OCI-LY1 (cell line): ENCODE measurements around the gene P2RX6.

ENCODE experiments used
- H2AFZ ChIP-seq: fragments of 200-600 bp; sonication (generic), shearing (Covaris generic); 2 replicates; pipeline ENCODE4 v1.6.0; 2014; ENCODE audit warnings: antibody characterized with exemption, mild to moderate bottlenecking, low read length
- H3F3A ChIP-seq: fragments of 200-600 bp; sonication (generic), shearing (Covaris generic); 2 replicates; pipeline ENCODE4 v1.6.0; 2014; ENCODE audit warnings: mild to moderate bottlenecking, antibody characterized with exemption, low read length, moderate library complexity; ENCODE audit not compliant: insufficient read depth
- H3K27ac ChIP-seq: fragments of 200-600 bp; sonication (generic); 2 replicates; pipeline ENCODE4 v1.5.1; 2014; ENCODE audit warnings: low read length, mixed run types, mild to moderate bottlenecking, low read depth; ENCODE audit not compliant: poor library complexity, severe bottlenecking
- H3K27me3 ChIP-seq: fragments of 200-600 bp; sonication (generic); 2 replicates; pipeline ENCODE4 v1.6.0; 2014; ENCODE audit warnings: antibody characterized with exemption, mild to moderate bottlenecking, low read length, moderate library complexity; ENCODE audit not compliant: insufficient read depth
- H3K36me3 ChIP-seq: fragments of 200-600 bp; sonication (generic); 2 replicates; pipeline ENCODE4 v1.6.1; 2014; ENCODE audit warnings: mild to moderate bottlenecking, antibody characterized with exemption, low read length, moderate library complexity, mixed read lengths; ENCODE audit not compliant: insufficient read depth
- H3K4me1 ChIP-seq: fragments of 200-600 bp; sonication (generic); 2 replicates; pipeline ENCODE4 v1.5.1; 2014; ENCODE audit warnings: mild to moderate bottlenecking, low read length, moderate library complexity; ENCODE audit not compliant: insufficient read depth, severe bottlenecking
- H3K4me2 ChIP-seq: fragments of 200-600 bp; sonication (generic), shearing (Covaris generic); 2 replicates; pipeline ENCODE4 v1.6.1; 2014; ENCODE audit warnings: low read length
- H3K4me3 ChIP-seq: fragments of 200-600 bp; sonication (generic); 2 replicates; pipeline ENCODE4 v1.5.1; 2014; ENCODE audit warnings: low read length, low read depth, mild to moderate bottlenecking, mixed read lengths; ENCODE audit not compliant: poor library complexity, severe bottlenecking
- H3K79me2 ChIP-seq: fragments of 200-600 bp; shearing (Covaris generic); 2 replicates; pipeline ENCODE4 v1.6.1; 2016; ENCODE audit warnings: mixed run types, low read length, mixed read lengths; ENCODE audit not compliant: insufficient read depth
- H3K9ac ChIP-seq: fragments of 200-600 bp; sonication (generic), shearing (Covaris generic); 2 replicates; pipeline ENCODE4 v1.6.1; 2014; ENCODE audit warnings: mild to moderate bottlenecking, low read length, mixed read lengths
- H3K9me2 ChIP-seq: fragments of 200-600 bp; sonication (generic), shearing (Covaris generic); 2 replicates; pipeline ENCODE4 v1.6.1; 2014; ENCODE audit warnings: low read depth, mild to moderate bottlenecking, low read length, mixed read lengths
- H3K9me3 ChIP-seq: fragments of 200-600 bp; shearing (Covaris generic); 2 replicates; pipeline ENCODE4 v1.6.1; 2014; ENCODE audit warnings: low read length, mixed read lengths
- H4K20me1 ChIP-seq: fragments of 200-600 bp; sonication (generic), shearing (Covaris generic); 2 replicates; pipeline ENCODE4 v1.6.0; 2016; ENCODE audit warnings: mild to moderate bottlenecking, low read length; ENCODE audit not compliant: insufficient read depth
- EZH2 ChIP-seq: fragments of 200-600 bp; sonication (generic), shearing (Covaris generic); IDR thresholded peaks from 2 replicates; pipeline ENCODE4 v1.8.0; 2017; ENCODE audit warnings: borderline replicate concordance, mixed run types, mild to moderate bottlenecking, antibody characterized with exemption, low read length, moderate library complexity, mixed read lengths
- TF ChIP-seq, protein P1 (sequence below): fragments of 200-600 bp; sonication (generic), shearing (Covaris generic); IDR thresholded peaks from 2 replicates; pipeline ENCODE4 v1.5.1; 2017; ENCODE audit warnings: mild to moderate bottlenecking, antibody characterized with exemption, low read length, moderate library complexity, mixed read lengths

P2RX6 gene

DNA sequence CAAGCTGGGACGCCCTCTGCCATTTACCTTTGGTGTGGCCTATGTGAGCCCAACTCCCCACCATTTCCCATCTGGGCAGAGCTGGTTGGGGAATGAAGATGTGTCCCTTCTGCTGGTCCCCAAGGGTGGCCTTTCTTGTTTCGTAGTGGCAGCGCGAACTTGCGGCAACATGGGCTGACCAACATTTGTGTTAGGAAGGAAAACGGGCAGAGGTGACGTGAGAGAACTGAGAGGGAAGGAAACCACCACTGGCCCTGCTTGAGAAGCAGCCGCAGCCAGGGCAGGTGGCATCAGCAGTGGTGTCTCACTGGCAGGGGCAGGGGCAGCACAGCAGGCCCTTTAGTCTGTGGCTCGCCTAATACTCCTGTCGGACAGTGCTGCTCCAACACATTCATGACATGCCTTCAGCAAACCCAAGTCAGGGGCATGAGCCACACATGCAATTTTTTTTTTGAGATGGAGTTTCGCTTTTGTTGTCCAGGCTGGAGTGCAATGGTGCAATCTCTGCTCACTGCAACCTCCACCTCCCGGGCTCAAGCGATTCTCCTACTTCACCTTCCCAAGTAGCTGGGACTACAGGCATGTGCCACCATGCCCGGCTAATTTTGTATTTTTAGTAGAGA, 60.7 kb downstream of the P2RX6 start:
- no peaks in the 10 kb centered on the region for H3K79me2 ChIP-seq
- H3K27ac ChIP-seq = no peak overlapping the region
- H2AFZ ChIP-seq = no peak overlapping the region
- H3K9me2 ChIP-seq = no peaks in the 10 kb centered on the region
- no peak overlapping the region for H3K4me2 ChIP-seq
- no peak overlapping the region for H3K9ac ChIP-seq
- no peaks in the 10 kb centered on the region for H3F3A ChIP-seq
- no peaks in the 10 kb centered on the region; the same call in 1 of the 2 replicates for H3K27me3 ChIP-seq
- no peaks in the 10 kb centered on the region for H3K9me3 ChIP-seq
- TF ChIP-seq, protein P1, sequence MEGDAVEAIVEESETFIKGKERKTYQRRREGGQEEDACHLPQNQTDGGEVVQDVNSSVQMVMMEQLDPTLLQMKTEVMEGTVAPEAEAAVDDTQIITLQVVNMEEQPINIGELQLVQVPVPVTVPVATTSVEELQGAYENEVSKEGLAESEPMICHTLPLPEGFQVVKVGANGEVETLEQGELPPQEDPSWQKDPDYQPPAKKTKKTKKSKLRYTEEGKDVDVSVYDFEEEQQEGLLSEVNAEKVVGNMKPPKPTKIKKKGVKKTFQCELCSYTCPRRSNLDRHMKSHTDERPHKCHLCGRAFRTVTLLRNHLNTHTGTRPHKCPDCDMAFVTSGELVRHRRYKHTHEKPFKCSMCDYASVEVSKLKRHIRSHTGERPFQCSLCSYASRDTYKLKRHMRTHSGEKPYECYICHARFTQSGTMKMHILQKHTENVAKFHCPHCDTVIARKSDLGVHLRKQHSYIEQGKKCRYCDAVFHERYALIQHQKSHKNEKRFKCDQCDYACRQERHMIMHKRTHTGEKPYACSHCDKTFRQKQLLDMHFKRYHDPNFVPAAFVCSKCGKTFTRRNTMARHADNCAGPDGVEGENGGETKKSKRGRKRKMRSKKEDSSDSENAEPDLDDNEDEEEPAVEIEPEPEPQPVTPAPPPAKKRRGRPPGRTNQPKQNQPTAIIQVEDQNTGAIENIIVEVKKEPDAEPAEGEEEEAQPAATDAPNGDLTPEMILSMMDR = no peak
- no peak for TF ChIP-seq EZH2
- no peaks in the 10 kb centered on the region for H3K4me1 ChIP-seq
- H3K36me3 ChIP-seq = no peaks in the 10 kb centered on the region; the same call in 1 of the 2 replicates
- no peaks in the 10 kb centered on the region for H4K20me1 ChIP-seq
- H3K4me3 ChIP-seq = no peak overlapping the region

DNA sequence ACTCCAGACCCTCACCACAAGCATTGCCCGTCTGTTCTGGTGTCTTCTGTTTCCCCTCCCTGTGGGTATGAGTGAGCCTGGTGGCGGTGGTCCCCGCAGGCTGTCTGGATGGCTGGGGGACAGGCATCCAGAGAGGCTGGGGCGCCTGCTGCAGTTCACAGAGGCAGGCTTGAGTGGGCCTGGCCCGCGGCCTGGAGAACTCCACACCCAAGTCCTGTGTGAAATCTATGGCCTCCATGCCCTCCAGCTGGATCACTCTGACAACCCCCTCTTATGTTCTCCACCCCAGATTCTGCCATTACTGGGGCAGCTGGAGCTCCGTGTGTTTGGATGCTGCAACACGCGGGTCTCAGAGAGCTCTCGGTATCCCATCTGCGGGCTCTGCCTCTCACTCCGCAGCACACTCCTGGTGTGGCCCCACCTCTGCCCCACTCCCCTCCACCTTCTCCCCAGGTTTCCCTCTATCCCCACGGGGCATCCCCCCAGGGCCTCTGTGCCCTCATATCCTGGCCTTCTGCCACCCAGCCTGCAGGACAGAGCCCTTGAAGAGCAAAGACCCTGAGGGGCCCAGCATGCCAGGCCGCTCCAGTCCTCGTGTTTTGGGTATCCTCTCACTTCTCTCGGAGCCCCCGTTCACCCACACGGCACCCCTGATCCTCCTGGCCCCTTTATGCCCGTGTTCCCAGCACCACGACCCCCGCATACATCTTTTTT, 62.1 kb downstream of the P2RX6 start:
- H2AFZ ChIP-seq = no peak overlapping the region
- no peaks in the 10 kb centered on the region for H3K9me2 ChIP-seq
- no peaks in the 10 kb centered on the region for H4K20me1 ChIP-seq
- H3K4me2 ChIP-seq = no peak overlapping the region
- H3K9me3 ChIP-seq = no peaks in the 10 kb centered on the region
- no peaks in the 10 kb centered on the region for H3F3A ChIP-seq
- no peak overlapping the region for H3K4me3 ChIP-seq
- H3K27me3 ChIP-seq = no peaks in the 10 kb centered on the region; the same call in 1 of the 2 replicates
- TF ChIP-seq, protein P1 = no peak
- no peak for TF ChIP-seq EZH2
- H3K27ac ChIP-seq = no peak overlapping the region
- H3K9ac ChIP-seq = no peak overlapping the region
- H3K79me2 ChIP-seq = no peaks in the 10 kb centered on the region
- H3K36me3 ChIP-seq = no peaks in the 10 kb centered on the region; the same call in 1 of the 2 replicates
- H3K4me1 ChIP-seq = no peaks in the 10 kb centered on the region
